ENCODE results near the gene ARL6IP4. TPM values are rescaled to one million over a fixed set of nuclear protein-coding genes. Genes with fewer than 3 reads are reported as not detected.

The ARL6IP4 gene
- total and polyA plus RNA-seq, 10 of the 15 experiments (the other 5 are each of a cell fraction or from before 2014, with no cell fraction given): 2.5 to 320 (median 188) TPM

GRCh38 chr12:122951979-122952892 lies 28.2 kb upstream of the ARL6IP4 start (continued):
- no peak for TF ChIP-seq CUX1 (IDR thresholded peaks at IDR 0.05; ENCODE audit: insufficient replicate concordance, low read depth, low read length)
- TF ChIP-seq JUNB (IDR thresholded peaks at IDR 0.05): peak; percentile 35; the same call in 1 of the 2 replicates
- TF ChIP-seq CREB1 (IDR thresholded peaks at IDR 0.05; ENCODE audit: low read depth): no peak
- TF ChIP-seq ZNF207 (IDR thresholded peaks at IDR 0.05; ENCODE audit: borderline replicate concordance): peak; percentile 30; the same call in 1 of the 2 replicates
- TF ChIP-seq TCF7 (IDR thresholded peaks at IDR 0.05; ENCODE audit: borderline replicate concordance): no peak
- TF ChIP-seq SMC3 (IDR thresholded peaks at IDR 0.05; ENCODE audit: borderline replicate concordance, low read length): peak; percentile 99
- TF ChIP-seq BACH1 (IDR thresholded peaks at IDR 0.05; ENCODE audit: borderline replicate concordance): no peak
- TF ChIP-seq RB1 (IDR thresholded peaks at IDR 0.05; ENCODE audit: borderline replicate concordance): peak; percentile 76; the same call in 1 of the 2 replicates
- TF ChIP-seq YY1 (IDR thresholded peaks at IDR 0.05; ENCODE audit: low read depth, low read length): peak; percentile 76
- peak; percentile 57; the same call in 1 of the 2 replicates for TF ChIP-seq RUNX3 (IDR thresholded peaks at IDR 0.05; ENCODE audit: low read length)
- 0 out of 2 replicates have a peak, but pooled peaks have one; percentile 51 for TF ChIP-seq NBN (IDR thresholded peaks at IDR 0.05)
- peak; percentile 22; the same call in 1 of the 2 replicates for TF ChIP-seq LARP7 (IDR thresholded peaks at IDR 0.05)

All from GM12878 (cell line).